Measurements from ENCODE around the gene SLAMF7.

The SLAMF7 gene

DNA sequence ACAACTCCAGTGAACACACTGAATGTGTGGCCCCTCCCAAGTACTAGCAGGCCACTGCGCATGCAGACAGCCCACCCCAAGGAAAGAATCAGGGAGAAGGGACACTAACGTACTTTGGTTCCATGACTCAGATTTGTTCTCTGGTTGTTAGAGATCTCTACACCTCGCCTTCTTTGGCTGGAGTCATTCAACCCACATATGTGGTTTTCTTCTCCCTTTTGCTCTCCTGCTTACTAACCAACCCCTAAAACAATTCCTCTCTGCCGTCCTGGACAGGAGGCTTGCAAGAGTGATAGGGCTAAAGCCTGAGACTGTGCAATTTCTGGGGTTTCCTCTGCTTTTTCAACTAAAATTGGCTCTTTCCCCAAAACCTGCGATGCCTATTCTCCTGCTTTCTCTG, 21.7 kb upstream of the SLAMF7 start:
- no peak overlapping the region for H3K4me3 ChIP-seq (ENCODE audit: low read depth, low read length)
- DNase-seq (ENCODE audit: low read depth, low spot score): no peak
- TF ChIP-seq, protein P1, sequence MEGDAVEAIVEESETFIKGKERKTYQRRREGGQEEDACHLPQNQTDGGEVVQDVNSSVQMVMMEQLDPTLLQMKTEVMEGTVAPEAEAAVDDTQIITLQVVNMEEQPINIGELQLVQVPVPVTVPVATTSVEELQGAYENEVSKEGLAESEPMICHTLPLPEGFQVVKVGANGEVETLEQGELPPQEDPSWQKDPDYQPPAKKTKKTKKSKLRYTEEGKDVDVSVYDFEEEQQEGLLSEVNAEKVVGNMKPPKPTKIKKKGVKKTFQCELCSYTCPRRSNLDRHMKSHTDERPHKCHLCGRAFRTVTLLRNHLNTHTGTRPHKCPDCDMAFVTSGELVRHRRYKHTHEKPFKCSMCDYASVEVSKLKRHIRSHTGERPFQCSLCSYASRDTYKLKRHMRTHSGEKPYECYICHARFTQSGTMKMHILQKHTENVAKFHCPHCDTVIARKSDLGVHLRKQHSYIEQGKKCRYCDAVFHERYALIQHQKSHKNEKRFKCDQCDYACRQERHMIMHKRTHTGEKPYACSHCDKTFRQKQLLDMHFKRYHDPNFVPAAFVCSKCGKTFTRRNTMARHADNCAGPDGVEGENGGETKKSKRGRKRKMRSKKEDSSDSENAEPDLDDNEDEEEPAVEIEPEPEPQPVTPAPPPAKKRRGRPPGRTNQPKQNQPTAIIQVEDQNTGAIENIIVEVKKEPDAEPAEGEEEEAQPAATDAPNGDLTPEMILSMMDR (IDR thresholded peaks at IDR 0.05; ENCODE audit: insufficient read depth, low read length, missing control alignments): no peak
- ChIA-PET POLR2A (no interaction called here), CTCF (no interaction called here)

DNA sequence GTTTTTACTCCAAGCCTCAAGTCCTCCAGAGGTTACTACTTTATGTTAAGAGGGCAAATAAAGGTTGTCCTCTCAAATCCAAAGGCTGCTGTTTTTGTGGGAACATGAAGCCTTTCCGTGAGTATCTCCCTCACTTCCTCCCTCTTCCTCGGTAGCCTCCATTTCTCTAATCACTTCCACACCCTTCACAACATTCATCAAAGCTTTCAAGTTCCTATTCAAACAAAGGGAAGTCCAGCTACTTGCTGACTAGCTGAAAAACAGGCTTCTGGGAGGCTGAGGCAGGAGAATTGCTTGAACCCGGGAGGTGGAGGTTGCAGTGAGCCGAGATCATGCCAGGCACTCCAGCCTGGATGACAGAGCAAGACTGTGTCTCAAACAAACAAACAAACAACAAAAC, 20.8 kb upstream of the SLAMF7 start:
- ChIA-PET CTCF (no interaction called here), POLR2A (no interaction called here)
- TF ChIP-seq, protein P1 (IDR thresholded peaks at IDR 0.05; ENCODE audit: insufficient read depth, low read length, missing control alignments): no peak
- H3K4me3 ChIP-seq (ENCODE audit: low read depth, low read length): no peak overlapping the region
- no peak for DNase-seq (ENCODE audit: low read depth, low spot score)

DNA sequence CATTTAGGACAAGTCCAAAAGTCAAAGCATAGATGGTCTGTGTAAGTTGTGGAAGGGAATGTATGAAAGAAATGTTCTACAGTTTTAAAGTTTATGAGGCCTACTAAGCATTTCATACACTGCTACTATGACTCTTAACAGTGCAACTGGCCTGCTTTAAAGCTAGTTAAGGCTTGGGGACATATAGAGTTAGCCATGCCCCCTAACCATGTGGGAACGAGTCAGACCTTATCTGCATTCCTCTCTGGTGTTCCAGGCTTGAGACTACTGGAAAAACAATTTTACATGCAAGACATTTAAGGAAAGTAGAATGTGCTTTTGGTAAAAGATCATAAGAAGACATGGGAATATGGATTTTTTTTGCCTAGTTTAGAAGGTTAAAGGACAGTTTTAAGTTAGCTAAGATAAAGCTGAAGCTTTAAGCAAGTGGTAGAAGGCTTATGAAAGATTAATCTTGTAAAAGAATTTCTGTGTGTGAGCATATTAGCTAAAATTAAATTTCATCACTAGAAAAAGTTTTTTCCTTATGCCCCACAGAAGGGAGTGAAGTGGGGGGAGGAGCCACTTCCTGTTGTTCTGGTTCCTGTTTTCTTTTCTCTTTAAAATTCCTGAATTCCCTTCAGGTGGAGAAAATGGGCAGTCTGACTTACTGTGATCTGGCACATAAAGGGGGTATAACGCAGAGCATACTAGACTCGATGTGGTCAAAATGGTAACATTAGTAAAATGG, 18.5 kb upstream of the SLAMF7 start:
- no peak overlapping the region for H3K4me3 ChIP-seq (ENCODE audit: low read depth, low read length)
- ChIA-PET CTCF (no interaction called here), POLR2A (interaction anchor here (0.7 kb wide), 1 partner anchor 485 kb away, joined by 3 read pairs; no protein-coding TSS in a partner anchor)
- TF ChIP-seq, protein P1 (IDR thresholded peaks at IDR 0.05; ENCODE audit: insufficient read depth, low read length, missing control alignments): no peak
- no peak for DNase-seq (ENCODE audit: low read depth, low spot score)

DNA sequence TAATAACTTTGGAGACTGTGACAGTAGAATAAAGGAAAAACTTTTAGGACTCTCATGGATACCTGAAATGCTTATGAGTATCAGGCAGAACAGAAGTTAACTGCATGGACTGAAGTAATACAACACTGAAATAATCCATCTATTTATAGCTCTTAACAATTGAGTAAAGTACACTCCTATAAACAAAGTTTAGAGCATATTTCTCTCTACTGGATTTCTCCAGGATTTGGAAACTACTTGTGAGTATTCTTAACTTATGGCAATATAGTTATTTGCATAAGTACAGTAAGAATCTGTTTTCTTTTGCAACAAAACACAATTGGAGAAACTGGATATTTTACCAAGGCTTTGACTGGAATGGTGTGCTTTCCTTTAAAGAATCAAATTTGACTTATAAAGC, 17.6 kb upstream of the SLAMF7 start:
- TF ChIP-seq, protein P1 (IDR thresholded peaks at IDR 0.05; ENCODE audit: insufficient read depth, low read length, missing control alignments): no peak
- DNase-seq (ENCODE audit: low read depth, low spot score): no peak
- H3K4me3 ChIP-seq (ENCODE audit: low read depth, low read length): no peak overlapping the region
- CTCF ChIA-PET: no interaction called here
- POLR2A ChIA-PET: no interaction called here

DNA sequence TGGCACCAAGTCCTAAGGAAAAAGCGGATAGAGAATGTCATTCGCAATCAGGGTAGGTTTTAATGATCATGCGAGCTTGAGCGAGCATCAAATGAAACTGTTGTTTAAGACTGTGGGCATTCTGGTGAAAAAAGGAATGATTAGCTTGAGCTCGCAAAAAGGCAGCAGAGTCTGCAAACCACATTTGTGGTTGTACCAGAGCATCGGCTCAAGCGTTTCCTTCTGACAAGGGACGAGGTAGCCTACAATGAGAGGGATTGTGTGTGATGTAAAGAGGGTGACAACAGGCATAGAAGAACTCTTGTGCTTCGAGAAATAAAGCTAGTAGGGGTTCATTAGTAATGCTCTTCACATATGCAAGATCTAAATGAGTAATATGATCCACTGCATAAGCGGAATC, 16.3 kb upstream of the SLAMF7 start:
- CTCF ChIA-PET: interaction anchor here (1.1 kb wide), 1 partner anchor 18 kb away, joined by 3 read pairs; no protein-coding TSS in a partner anchor
- TF ChIP-seq, protein P1 (IDR thresholded peaks at IDR 0.05; ENCODE audit: insufficient read depth, low read length, missing control alignments): no peak
- POLR2A ChIA-PET: no interaction called here
- DNase-seq (ENCODE audit: low read depth, low spot score): no peak
- H3K4me3 ChIP-seq (ENCODE audit: low read depth, low read length): no peak overlapping the region

DNA sequence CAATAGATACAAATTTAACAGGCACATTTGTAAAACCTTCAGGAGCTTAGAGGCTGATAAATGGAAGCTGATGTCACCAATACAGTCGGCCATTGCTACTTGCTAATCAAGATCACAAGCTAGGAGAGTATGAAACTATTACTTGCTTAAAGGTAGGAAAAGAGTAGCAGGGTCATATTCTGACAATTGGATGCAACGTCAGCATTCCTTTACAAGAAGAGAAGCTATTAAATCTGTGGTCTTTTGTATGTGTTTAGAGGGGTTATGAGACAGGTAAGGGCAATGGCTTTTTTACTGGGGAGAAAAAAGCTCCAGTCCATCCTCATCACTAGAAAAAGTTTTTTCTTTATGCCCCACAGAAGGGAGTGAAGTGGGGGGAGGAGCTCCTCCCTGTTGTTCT, 15.7 kb upstream of the SLAMF7 start:
- DNase-seq (ENCODE audit: low read depth, low spot score): no peak
- CTCF ChIA-PET: interaction anchor here (1.1 kb wide), 1 partner anchor 17 kb away, joined by 3 read pairs; no protein-coding TSS in a partner anchor
- TF ChIP-seq, protein P1 (IDR thresholded peaks at IDR 0.05; ENCODE audit: insufficient read depth, low read length, missing control alignments): no peak
- POLR2A ChIA-PET: no interaction called here
- no peak overlapping the region for H3K4me3 ChIP-seq (ENCODE audit: low read depth, low read length)
